ENCODE results near the gene ZNF333.

ZNF333 gene

DNA sequence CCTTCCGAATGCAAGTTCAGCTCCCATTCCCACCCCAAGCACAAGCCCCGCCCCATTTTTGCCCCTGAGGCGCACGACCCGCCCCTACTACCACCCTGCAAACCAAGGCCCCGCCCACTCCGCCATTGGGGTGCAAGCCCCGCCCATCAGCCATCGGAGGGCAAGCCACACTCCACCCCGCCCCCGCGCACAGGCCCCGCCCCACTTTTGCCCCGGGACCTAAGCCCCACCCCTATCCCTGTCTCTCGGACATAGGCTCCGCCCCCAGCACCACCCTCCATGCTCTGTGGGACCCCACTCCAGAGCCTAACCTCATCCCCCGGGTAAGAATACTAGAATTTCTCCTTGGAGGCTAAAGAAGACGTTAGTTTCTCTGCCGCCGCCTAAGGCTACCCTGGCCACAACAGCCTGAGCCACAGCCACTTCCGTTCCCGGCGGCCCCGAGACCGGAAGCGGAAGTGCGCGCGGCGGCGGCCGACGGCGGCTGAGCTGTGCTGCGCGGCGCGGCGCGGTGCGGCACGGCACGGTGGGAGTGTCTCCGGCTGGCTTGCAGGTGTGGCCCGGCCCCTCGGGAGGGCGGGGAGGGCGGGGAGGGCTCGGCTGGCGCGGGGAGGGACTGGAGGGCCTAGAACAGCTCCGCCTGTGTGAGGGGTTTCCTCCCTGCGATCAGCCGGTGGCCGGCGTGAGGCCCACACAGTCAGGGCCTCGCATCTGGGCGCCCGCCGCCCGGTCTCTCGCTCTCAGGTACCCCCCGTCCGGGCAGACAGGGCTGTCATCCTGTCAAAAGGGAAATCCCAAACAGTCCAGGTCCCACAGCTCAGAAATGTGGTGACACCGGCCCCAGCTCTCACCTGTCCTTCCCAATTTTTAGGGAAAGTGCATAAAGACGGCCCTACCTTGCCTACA is at the start of gene ZNF333:
TSS of gene ZNF333 (plus strand) at position 451 of the 906 bp plus-strand sequence. CDS start 3,444 bp downstream, outside the sequence.
- H3K4me3 ChIP-seq (ENCODE audit: insufficient read length, low read depth) = peak within 1 kb of the TSS; percentile 65
- H3K9me3 ChIP-seq (ENCODE audit: insufficient read depth, low read length) = no peaks in the 10 kb centered on the region
- peak within 1 kb of the TSS; percentile 76 for H3K9ac ChIP-seq (ENCODE audit: insufficient read length, low read depth)
- H3K27me3 ChIP-seq (ENCODE audit: insufficient read depth, insufficient read length) = no peaks in the 10 kb centered on the region
- no peaks in the 10 kb centered on the region for H3K4me1 ChIP-seq (ENCODE audit: insufficient read depth, insufficient read length)
- TF ChIP-seq SUZ12 (IDR thresholded peaks at IDR 0.05; ENCODE audit: extremely low read depth, insufficient read depth, insufficient read length) = no peak
- no peak for TF ChIP-seq ZNF274 (IDR thresholded peaks at IDR 0.05; ENCODE audit: low read depth, low read length)
- TF ChIP-seq YY1 (IDR thresholded peaks at IDR 0.05; ENCODE audit: insufficient read depth, insufficient read length) = no peak
- peak; percentile 89 for DNase-seq (ENCODE audit: low read depth, low spot score)
- peaks cover 10% of the 10 kb centered on the region for H3K36me3 ChIP-seq (ENCODE audit: insufficient read depth, insufficient read length, low read length)

DNA sequence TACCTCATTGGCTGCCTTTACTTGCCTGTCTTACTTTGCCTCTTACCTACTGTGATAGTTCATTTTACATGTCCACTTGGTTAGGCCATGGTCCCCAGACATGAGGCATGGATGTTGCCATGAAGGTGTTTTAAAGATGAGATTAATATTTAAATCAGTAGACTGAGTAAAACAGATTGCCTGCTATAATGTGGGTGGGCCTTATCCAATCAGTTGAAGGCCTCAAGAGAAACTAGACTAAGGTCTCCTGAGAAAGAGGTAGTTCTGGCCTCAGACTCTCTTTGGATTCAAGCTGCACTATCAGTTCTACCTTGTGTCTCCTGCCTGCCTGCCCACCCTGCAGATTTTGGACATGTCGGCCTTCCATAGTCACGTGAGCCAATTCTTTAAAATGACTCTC is 41.3 kb upstream of the ZNF333 start:
- Histone ChIP-seq H3K36me3 (ENCODE audit: insufficient read depth, insufficient read length, low read length) (no peaks in the 10 kb centered on the region), H3K27me3 (ENCODE audit: insufficient read depth, insufficient read length) (peaks cover 24% of the 10 kb centered on the region), H3K9ac (ENCODE audit: insufficient read length, low read depth) (no peak overlapping the region), H3K9me3 (ENCODE audit: insufficient read depth, low read length) (peaks cover under 1% of the 10 kb centered on the region; the same call in 1 of the 2 replicates), H3K4me1 (ENCODE audit: insufficient read depth, insufficient read length) (peaks cover 4% of the 10 kb centered on the region), H3K4me3 (ENCODE audit: insufficient read length, low read depth) (no peak overlapping the region)
- TF ChIP-seq SUZ12 (IDR thresholded peaks at IDR 0.05; ENCODE audit: extremely low read depth, insufficient read depth, insufficient read length) (no peak), YY1 (IDR thresholded peaks at IDR 0.05; ENCODE audit: insufficient read depth, insufficient read length) (no peak), ZNF274 (IDR thresholded peaks at IDR 0.05; ENCODE audit: low read depth, low read length) (no peak)
- no peak for DNase-seq (ENCODE audit: low read depth, low spot score)

DNA sequence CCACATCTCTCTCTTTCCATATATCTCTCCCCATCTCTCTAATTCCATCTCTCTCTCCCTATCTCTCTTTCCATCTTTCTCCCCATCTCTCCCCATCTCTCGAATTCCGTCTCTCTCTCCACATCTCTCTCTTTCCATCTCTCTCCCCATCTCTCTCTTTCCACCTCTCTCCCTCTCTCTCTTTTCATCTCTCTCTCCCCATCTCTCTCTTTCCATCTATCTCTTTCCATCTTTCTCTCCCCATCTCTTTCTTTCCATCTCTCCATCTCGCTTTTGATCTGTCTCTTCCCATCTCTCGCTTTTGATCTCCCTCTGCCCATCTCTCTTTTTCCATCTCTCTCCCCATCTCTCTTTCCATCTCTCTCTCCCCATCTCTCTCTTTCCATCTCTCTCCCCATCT is 40.8 kb upstream of the ZNF333 start:
- peaks cover 24% of the 10 kb centered on the region for H3K27me3 ChIP-seq (ENCODE audit: insufficient read depth, insufficient read length)
- no peak for TF ChIP-seq YY1 (IDR thresholded peaks at IDR 0.05; ENCODE audit: insufficient read depth, insufficient read length)
- no peak for TF ChIP-seq SUZ12 (IDR thresholded peaks at IDR 0.05; ENCODE audit: extremely low read depth, insufficient read depth, insufficient read length)
- TF ChIP-seq ZNF274 (IDR thresholded peaks at IDR 0.05; ENCODE audit: low read depth, low read length) = no peak
- no peak overlapping the region for H3K4me3 ChIP-seq (ENCODE audit: insufficient read length, low read depth)
- no peaks in the 10 kb centered on the region for H3K36me3 ChIP-seq (ENCODE audit: insufficient read depth, insufficient read length, low read length)
- DNase-seq (ENCODE audit: low read depth, low spot score) = no peak
- H3K9me3 ChIP-seq (ENCODE audit: insufficient read depth, low read length) = no peaks in the 10 kb centered on the region
- peaks cover 4% of the 10 kb centered on the region for H3K4me1 ChIP-seq (ENCODE audit: insufficient read depth, insufficient read length)
- no peak overlapping the region for H3K9ac ChIP-seq (ENCODE audit: insufficient read length, low read depth)

- Histone ChIP-seq H3K36me3 (ENCODE audit: insufficient read depth, insufficient read length, low read length) (no peaks in the 10 kb centered on the region), H3K9me3 (ENCODE audit: insufficient read depth, low read length) (no peaks in the 10 kb centered on the region)
These were observed 39.7 kb upstream of the ZNF333 start for GRCh38 chr19:14650161-14650560.

GRCh38 chr19:14654786-14655560 is 34.9 kb upstream of the ZNF333 start:
- no peak overlapping the region for H3K9ac ChIP-seq (ENCODE audit: insufficient read length, low read depth)
- H3K27me3 ChIP-seq (ENCODE audit: insufficient read depth, insufficient read length) = peaks cover 13% of the 10 kb centered on the region
- H3K4me1 ChIP-seq (ENCODE audit: insufficient read depth, insufficient read length) = no peaks in the 10 kb centered on the region
- TF ChIP-seq YY1 (IDR thresholded peaks at IDR 0.05; ENCODE audit: insufficient read depth, insufficient read length) (no peak), SUZ12 (IDR thresholded peaks at IDR 0.05; ENCODE audit: extremely low read depth, insufficient read depth, insufficient read length) (no peak), ZNF274 (IDR thresholded peaks at IDR 0.05; ENCODE audit: low read depth, low read length) (no peak)
- no peak overlapping the region for H3K4me3 ChIP-seq (ENCODE audit: insufficient read length, low read depth)
- no peaks in the 10 kb centered on the region for H3K36me3 ChIP-seq (ENCODE audit: insufficient read depth, insufficient read length, low read length)
- no peaks in the 10 kb centered on the region for H3K9me3 ChIP-seq (ENCODE audit: insufficient read depth, low read length)
- DNase-seq (ENCODE audit: low read depth, low spot score) = no peak

More at GRCh38 chr19:14650161-14650560, 39.7 kb upstream of the ZNF333 start:
- no peak overlapping the region for H3K9ac ChIP-seq (ENCODE audit: insufficient read length, low read depth)
- no peak overlapping the region for H3K4me3 ChIP-seq (ENCODE audit: insufficient read length, low read depth)
- H3K27me3 ChIP-seq (ENCODE audit: insufficient read depth, insufficient read length) = peaks cover 24% of the 10 kb centered on the region
- DNase-seq (ENCODE audit: low read depth, low spot score) = no peak
- TF ChIP-seq SUZ12 (IDR thresholded peaks at IDR 0.05; ENCODE audit: extremely low read depth, insufficient read depth, insufficient read length) (no peak), YY1 (IDR thresholded peaks at IDR 0.05; ENCODE audit: insufficient read depth, insufficient read length) (no peak), ZNF274 (IDR thresholded peaks at IDR 0.05; ENCODE audit: low read depth, low read length) (no peak)
- peaks cover 4% of the 10 kb centered on the region for H3K4me1 ChIP-seq (ENCODE audit: insufficient read depth, insufficient read length)

DNA sequence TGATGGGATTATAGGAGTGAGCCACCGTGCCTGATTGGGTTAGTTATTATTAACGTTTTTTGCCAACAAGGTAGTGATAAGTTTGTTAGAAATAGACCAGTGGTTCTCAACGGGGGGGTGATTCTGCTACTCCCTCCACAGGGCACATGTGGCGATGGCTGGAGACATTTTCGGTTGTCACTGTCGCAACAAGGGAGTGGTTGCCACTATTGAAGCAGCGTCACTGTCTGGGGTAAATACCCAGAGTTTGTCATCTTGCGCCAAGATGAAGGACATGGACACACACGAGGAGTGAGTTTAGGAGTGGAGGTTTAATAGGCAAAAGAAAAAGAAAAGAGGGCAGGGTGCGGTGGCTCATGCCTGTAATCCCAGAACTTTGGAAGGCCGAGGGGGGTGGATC is 34.1 kb upstream of the ZNF333 start:
- no peaks in the 10 kb centered on the region for H3K36me3 ChIP-seq (ENCODE audit: insufficient read depth, insufficient read length, low read length)
- peaks cover 6% of the 10 kb centered on the region for H3K27me3 ChIP-seq (ENCODE audit: insufficient read depth, insufficient read length)
- H3K9me3 ChIP-seq (ENCODE audit: insufficient read depth, low read length) = no peaks in the 10 kb centered on the region
- no peak overlapping the region for H3K9ac ChIP-seq (ENCODE audit: insufficient read length, low read depth)
- TF ChIP-seq SUZ12 (IDR thresholded peaks at IDR 0.05; ENCODE audit: extremely low read depth, insufficient read depth, insufficient read length) = no peak
- no peaks in the 10 kb centered on the region for H3K4me1 ChIP-seq (ENCODE audit: insufficient read depth, insufficient read length)
- no peak overlapping the region for H3K4me3 ChIP-seq (ENCODE audit: insufficient read length, low read depth)
- DNase-seq (ENCODE audit: low read depth, low spot score) = no peak
